HEK293T (cell line): Measurements from ENCODE around the gene HSD11B1.

Experiments used
- FOXK2 ChIP-seq: fragments of 450-650 bp; IDR thresholded peaks from 2 replicates; pipeline ENCODE4 v1.6.1; 2016; ENCODE audit warnings: mild to moderate bottlenecking
- SUZ12 ChIP-seq: fragments of 450-650 bp; IDR thresholded peaks from 2 replicates; pipeline ENCODE4 v1.6.1; 2016; ENCODE audit warnings: mild to moderate bottlenecking

DNA sequence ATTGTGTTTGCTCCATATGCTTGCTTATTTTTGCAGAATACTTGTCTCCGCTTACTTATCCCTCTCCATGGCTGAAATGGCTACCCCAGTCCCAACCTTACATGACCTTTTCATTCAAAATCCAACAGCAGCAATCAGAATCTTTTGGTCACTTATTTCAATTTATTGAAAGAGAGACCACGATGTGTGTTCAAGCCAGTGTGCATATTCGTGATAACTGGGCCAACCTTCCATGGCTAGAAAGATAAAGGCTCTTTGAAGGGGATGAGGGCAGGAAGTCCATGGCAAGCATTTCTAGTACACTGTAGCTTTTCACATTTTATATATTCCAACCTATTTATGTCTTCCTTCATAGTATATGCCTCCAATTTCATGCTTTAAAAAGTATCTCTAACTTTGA is 23.1 kb downstream of the HSD11B1 start:
- TF ChIP-seq FOXK2 (no peak), SUZ12 (no peak)
